ENCODE data around the gene ANKRD39. TPM values are rescaled to one million over a fixed set of nuclear protein-coding genes. Genes with fewer than 3 reads are reported as not detected.

Gene ANKRD39
- total and polyA plus RNA-seq, 9 of the 15 experiments (the other 6 are each of a cell fraction or from before 2014, with no cell fraction given), result 8.2 to 33.1 (median 23.8) TPM

DNA sequence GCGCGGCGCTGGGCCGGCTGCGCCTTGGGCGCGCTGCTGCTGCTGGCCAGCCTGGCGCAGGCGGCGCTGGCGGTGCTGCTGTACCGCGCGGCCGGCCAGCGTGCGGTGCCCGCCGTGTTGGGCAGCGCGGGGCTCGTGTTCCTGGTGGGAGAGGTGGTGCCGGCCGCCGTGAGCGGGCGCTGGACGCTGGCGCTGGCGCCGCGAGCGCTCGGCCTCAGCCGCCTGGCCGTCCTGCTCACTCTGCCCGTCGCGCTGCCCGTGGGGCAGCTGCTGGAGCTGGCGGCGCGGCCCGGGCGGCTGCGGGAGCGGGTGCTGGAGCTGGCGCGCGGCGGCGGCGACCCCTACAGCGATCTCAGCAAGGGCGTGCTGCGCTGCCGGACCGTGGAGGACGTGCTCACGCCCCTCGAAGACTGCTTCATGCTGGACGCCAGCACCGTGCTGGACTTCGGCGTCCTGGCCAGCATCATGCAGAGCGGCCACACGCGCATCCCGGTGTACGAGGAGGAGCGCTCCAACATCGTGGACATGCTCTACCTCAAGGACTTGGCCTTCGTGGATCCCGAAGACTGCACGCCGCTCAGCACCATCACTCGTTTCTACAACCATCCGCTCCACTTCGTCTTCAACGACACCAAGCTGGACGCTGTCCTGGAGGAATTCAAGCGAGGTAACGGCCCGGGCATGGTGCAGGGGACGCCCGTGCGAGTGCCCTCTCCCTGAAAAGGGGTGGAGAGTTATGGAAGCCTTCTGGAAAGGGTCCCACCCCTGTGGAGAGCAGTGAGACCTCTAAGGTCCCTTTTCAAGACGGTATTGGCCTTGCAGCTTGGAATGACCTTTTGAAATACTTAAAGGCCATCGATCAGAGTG lies 40.7 kb downstream of the ANKRD39 start (continued):
- TF ChIP-seq ZNF655 (CRISPR knock-in tag; IDR thresholded peaks at IDR 0.05) (no peak), ZNF707 (CRISPR knock-in tag; conservative IDR thresholded peaks at IDR 0.05) (no peak), GTF2B (IDR thresholded peaks at IDR 0.05; ENCODE audit: extremely low read depth, insufficient read length) (no peak), DDX20 (tag; IDR thresholded peaks at IDR 0.05; ENCODE audit: low read depth) (no peak), NFRKB (IDR thresholded peaks at IDR 0.05; ENCODE audit: low read depth) (no peak), RBM34 (IDR thresholded peaks at IDR 0.05; ENCODE audit: borderline replicate concordance, insufficient read depth, low read length) (no peak), ZNF41 (CRISPR knock-in tag; conservative IDR thresholded peaks at IDR 0.05) (no peak), NR2C1 (IDR thresholded peaks at IDR 0.05) (no peak), NR2C1 (tag; IDR thresholded peaks at IDR 0.05) (no peak), KDM4B (IDR thresholded peaks at IDR 0.05; ENCODE audit: borderline replicate concordance in 2 of 2, low read depth in 1 of 2) (no peak), RBBP5 (IDR thresholded peaks at IDR 0.05; ENCODE audit: borderline replicate concordance, insufficient read depth, low read length, poor library complexity, severe bottlenecking) (no peak), ZNF133 (CRISPR knock-in tag; IDR thresholded peaks at IDR 0.05) (no peak), CC2D1A (IDR thresholded peaks at IDR 0.05) (no peak), CHD2 (IDR thresholded peaks at IDR 0.05; ENCODE audit: low read depth, low read length) (no peak), EZH2 (IDR thresholded peaks at IDR 0.05; ENCODE audit: borderline replicate concordance, low read depth, low read length) (no peak), SIN3A (IDR thresholded peaks at IDR 0.05; ENCODE audit: borderline replicate concordance in 2 of 2, control insufficient read depth in 1 of 2, low read depth in 2 of 2, low read length in 2 of 2) (peak in 1 of 2 experiments; percentile 45; a peak in 1 of 4 replicates), HNRNPH1 (optimal IDR thresholded peaks at IDR 0.05; ENCODE audit: low read depth, low read length) (no peak), NR3C1 (CRISPR knock-in tag; IDR thresholded peaks at IDR 0.05) (no peak)
- TF ChIP-seq, protein P1, sequence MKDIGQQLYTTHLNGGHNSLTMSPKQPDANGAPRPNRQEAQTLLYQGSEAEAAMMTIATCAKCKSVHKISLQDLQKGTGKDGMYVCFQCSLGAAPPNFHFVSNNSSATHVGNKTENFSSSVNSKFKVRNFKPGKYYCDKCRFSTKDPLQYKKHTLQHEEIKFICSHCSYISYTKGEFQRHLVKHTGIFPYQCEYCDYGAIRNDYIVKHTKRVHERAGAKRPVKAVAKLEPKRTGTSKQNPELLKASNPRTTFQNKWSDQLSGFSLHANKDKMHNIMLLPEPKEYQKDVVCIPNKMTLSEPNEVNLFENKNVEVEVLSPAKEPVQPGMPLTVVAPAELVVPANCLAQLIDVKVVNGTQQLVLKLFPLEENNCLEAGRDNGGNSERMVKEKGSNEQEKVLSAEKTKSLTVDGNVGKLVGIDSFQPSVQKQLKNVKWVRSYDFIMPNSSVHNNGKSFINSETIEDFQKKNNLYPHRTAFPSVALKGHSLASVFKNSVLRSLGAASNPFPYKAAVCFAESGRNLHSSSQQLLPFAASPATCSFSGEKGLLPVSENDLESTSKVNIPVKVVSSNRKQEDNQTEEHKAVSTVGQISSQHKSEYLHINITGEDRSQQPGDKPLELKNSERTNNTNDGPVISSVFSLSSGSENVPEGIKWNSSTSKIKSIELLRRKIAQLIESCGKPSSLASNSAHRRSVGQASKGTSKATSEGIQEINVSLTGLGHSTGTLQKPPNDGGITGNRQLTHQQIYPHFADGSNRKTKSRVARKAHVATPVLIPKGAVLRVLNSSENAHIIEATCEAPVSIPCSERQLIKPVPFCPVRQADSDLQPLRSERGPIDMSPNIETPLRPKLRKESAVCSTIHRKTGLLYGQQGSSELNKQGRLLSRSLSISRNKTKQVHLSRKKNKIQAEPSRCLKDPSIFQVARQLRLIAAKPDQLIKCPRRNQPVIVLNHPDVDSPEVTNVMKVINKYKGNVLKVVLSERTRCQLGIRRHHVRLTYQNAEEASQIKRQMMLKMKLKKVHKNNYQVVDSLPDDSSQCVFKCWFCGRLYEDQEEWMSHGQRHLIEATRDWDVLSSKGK (CRISPR knock-in tag; IDR thresholded peaks at IDR 0.05), result no peak
- TF ChIP-seq, protein P2, sequence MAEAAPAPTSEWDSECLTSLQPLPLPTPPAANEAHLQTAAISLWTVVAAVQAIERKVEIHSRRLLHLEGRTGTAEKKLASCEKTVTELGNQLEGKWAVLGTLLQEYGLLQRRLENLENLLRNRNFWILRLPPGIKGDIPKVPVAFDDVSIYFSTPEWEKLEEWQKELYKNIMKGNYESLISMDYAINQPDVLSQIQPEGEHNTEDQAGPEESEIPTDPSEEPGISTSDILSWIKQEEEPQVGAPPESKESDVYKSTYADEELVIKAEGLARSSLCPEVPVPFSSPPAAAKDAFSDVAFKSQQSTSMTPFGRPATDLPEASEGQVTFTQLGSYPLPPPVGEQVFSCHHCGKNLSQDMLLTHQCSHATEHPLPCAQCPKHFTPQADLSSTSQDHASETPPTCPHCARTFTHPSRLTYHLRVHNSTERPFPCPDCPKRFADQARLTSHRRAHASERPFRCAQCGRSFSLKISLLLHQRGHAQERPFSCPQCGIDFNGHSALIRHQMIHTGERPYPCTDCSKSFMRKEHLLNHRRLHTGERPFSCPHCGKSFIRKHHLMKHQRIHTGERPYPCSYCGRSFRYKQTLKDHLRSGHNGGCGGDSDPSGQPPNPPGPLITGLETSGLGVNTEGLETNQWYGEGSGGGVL (CRISPR knock-in tag; IDR thresholded peaks at IDR 0.05), result no peak

Data from K562 (cell line).